Measurements from ENCODE around the gene SHISAL1. TPM values are rescaled to one million over a fixed set of nuclear protein-coding genes. Genes with fewer than 3 reads are reported as not detected.
"Not testable (repeated sequence)": the region's sequence is repeated elsewhere in the genome, so short reads cannot be mapped to it uniquely, and the experiment has no call there.

Gene SHISAL1
- polyA plus RNA-seq, 3 donors: 1.8 to 2.4 (median 2.3) TPM

DNA sequence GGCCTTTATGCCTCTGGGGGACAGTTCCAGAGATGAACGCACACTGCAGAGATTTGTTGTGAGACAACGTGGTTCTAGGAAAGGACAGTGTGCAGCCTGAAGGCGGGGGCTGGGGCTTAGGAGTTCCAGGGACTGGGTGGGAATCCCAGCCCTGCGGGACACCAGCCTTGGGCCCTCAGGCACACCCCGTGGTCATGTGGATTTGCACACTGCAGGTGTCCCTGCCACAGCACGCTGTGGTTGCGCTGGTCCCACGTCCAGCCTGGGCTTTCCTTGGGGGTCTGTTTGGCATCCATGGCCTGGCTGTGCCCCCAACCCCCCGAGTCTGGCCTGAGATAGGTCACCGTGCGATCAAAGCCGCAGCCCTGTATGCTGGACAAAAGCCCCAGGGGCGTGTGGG, 7.3 kb downstream of the SHISAL1 start:
- DNase-seq (ENCODE audit: low read depth in 3 of 3, low spot score in 2 of 3): no peak

DNA sequence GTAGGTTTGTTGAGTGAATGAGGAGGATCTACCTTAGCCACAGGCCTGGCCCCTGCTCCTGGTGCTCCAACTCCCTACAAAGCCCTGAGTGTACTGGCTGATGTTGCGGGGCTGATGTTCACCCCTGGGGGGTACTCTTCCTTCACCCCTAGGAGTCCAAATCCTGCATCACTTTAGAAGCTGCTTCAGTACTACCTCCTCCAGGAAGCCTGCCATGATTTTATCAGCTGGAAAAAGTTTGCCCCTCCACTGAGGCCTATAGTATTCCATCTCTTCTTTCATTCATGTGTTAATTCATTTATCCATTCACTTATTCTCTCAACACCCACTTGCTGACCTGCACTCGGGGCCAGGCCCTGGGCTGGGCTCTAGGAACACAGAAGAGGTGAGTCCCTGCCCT, 7.8 kb downstream of the SHISAL1 start:
- no peak for DNase-seq (ENCODE audit: low read depth in 3 of 3, low spot score in 2 of 3)

DNA sequence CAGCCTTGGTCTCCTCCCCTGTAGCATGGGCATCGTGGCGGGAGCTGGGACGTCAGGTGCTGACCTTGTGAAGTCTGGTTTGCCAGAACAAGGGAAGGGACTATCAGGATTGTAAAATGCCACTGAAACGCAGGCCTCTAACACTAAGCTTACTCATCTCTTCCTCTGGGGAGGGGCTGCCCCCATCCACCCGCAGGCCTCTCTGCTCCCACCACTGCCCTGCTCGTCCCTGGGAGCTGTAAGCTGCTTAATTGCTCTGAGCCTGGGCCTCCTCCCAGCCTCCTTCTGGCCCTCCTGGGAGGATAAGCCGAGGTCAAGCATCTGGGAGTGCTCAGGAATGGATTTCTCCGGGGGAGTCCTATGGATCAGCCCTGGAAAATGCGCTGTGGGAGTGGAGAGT, 8.4 kb downstream of the SHISAL1 start:
- DNase-seq (ENCODE audit: low read depth in 3 of 3, low spot score in 2 of 3): no peak

GRCh38 chr22:44302363-44302762, 10.4 kb downstream of the SHISAL1 start:
- not testable (repeated sequence) for DNase-seq (ENCODE audit: low read depth in 3 of 3, low spot score in 2 of 3)

DNA sequence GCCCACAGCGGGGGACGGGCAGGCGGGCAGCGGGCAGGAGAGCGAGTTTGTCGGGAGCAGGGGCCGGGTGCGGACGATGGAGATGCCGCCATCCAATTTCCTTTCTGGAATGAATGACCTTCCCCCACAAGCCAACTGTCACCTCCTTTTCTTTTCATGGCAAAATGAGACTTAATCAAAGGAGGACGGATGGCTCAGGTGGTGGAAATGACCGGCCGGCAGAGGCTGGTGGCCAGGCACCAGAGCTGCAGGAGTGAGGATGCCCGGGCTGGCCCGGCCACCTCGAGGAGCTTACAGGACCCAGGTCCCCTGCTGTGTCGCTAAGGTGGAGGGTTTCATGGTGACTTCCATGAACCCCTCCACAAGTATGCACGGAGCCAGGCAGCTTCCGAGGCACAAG, 11.7 kb downstream of the SHISAL1 start:
- DNase-seq (ENCODE audit: low read depth in 3 of 3, low spot score in 2 of 3): no peak

DNA sequence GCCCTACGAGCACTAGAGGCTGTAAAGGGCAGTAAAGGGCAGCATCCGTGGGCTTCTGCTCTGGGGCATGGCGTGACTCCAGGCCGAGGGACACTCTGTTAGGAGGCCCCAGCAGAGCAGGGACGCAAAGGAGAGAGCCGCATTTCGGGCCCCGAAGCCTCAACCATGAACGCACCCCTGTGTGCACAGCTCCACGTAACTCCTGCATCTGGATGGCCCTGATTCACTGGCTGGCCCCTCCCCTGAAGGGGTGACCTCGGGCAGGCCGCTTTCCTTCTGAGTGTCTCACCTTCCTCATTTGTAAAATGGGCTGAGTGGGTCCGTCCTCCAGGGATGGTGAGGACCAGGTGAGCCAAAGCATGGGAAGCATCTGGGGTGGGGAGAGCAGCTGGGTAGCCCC, 13.6 kb downstream of the SHISAL1 start:
- DNase-seq (ENCODE audit: low read depth in 3 of 3, low spot score in 2 of 3): no peak

DNA sequence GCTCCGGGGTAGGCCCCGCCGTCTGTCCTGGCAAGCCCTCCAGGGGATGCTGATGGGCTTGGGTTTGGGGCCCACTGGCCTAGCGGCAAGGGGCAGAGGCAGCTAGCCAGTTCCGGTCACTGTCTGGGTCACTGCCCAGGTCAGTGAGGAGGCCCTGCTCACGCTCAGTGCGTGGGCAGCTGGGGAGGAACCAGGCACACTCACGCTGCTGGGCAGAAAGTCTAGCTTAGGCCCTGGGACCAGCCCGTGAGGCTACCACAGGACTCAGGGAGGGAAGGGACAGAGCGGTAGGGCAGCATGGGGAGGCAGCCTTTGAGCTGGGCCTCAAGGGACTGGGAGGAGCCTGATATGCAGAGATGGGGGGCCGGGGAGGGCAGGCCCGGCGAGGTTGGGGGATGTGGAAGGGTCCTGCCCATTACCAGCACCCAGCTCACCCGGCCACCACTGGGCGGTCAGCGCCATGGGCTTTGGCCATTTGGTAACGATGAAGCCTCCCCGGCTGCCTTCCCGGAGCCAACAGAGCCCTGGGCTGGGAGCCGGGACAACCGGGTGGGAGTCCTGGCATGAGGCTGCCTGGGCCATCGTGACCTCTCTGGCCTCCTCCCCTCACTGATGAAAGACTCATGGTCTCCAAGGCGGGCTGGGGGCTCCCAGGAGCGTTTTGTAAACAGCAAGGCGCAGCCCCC, 14.2 kb downstream of the SHISAL1 start:
- DNase-seq (ENCODE audit: low read depth in 3 of 3, low spot score in 2 of 3): no peak

GRCh38 chr22:44297470-44298061, 15.2 kb downstream of the SHISAL1 start:
- DNase-seq (ENCODE audit: low read depth in 3 of 3, low spot score in 2 of 3): no peak

GRCh38 chr22:44295406-44295805, 17.3 kb downstream of the SHISAL1 start:
- no peak for DNase-seq (ENCODE audit: low read depth in 3 of 3, low spot score in 2 of 3)

GRCh38 chr22:44293876-44294275, 18.9 kb downstream of the SHISAL1 start:
- no peak for DNase-seq (ENCODE audit: low read depth in 3 of 3, low spot score in 2 of 3)

DNA sequence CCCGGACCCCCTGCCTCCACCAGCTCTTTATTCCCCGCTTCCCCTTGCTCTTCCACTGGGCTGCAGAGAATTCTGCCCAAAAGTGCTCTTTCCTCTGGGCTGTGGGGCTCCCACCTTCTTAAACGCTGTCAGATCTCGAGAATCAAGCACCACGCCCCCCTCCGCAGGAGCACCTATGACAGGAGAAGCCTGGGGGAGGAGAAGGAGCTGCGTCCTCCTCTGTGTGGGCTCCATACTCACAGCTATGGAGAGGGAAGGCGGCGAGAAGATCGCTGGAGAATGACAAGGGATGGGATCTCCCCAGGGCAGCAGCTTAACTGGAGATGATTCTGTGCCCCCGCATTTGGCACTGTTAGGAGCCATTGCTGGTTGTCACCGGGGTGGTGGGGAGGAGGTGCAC, 19.7 kb downstream of the SHISAL1 start:
- DNase-seq (ENCODE audit: low read depth in 3 of 3, low spot score in 2 of 3): no peak

DNA sequence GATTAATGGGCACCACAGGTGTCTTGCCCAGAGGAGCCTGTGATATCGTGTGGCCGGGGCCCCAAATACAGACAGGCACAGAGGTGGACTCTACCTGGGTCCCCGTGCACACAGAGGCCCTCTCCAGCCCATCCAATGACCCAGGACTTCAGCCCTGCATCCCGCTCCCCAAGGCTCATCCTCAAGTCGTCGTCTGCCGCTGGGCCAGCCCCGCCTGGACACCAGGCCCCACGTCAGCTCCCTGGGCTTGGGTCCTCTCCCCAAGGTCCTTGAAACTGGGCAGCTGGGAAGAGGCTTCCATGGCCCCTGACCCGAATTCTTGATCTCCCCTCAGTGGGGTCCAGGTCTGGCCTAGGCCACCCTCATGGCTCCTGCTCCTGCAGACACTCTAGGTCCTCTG, 20.2 kb downstream of the SHISAL1 start:
- DNase-seq (ENCODE audit: low read depth in 3 of 3, low spot score in 2 of 3): no peak

GRCh38 chr22:44291674-44292360, 20.9 kb downstream of the SHISAL1 start:
- DNase-seq (ENCODE audit: low read depth in 3 of 3, low spot score in 2 of 3): no peak

- DNase-seq (ENCODE audit: low read depth in 3 of 3, low spot score in 2 of 3): no peak
Measured at GRCh38 chr22:44291265-44291664, 21.5 kb downstream of the SHISAL1 start.

DNA sequence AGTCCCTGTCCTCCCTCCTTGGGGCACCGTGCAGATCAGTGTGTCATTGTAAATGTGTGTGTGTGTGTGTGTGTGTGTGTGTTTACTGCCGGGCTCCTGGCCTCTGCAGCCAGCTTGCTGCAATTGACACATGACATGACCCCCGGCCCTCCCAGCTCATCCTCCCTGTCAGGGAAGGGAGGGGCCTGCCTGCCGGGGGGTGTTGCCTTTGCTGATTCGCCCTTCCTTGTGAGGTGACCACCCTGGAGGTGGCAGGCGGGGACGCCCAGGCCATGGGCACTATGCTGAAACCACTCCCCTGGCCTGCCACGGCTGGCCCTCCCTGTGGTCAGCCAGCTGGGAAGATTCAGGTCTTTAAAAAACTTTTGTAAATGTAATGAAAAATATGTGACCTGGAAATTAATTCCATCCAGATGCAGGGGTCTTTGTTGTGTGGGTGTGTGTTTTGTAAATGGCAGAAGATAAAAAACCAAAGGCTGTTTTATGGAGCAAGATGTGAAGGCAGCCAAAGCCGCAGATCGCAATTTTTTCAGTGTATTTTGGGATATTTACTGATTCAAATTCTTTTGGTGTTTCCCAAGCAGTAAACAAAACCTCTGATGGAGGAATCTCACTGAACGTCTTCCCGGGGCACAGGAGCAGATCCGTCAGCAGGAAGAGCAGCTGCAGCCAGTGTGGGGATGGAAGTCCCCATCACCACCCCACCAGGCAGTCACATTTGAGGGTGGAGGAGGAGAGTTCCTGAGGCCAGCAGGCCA, 23.2 kb downstream of the SHISAL1 start:
- peak in 2 of 3 donors; percentile 12 to 26 for DNase-seq (ENCODE audit: low read depth in 3 of 3, low spot score in 2 of 3)

- DNase-seq (ENCODE audit: low read depth in 3 of 3, low spot score in 2 of 3): no peak
Measured at GRCh38 chr22:44288913-44289312, 23.8 kb downstream of the SHISAL1 start.

DNA sequence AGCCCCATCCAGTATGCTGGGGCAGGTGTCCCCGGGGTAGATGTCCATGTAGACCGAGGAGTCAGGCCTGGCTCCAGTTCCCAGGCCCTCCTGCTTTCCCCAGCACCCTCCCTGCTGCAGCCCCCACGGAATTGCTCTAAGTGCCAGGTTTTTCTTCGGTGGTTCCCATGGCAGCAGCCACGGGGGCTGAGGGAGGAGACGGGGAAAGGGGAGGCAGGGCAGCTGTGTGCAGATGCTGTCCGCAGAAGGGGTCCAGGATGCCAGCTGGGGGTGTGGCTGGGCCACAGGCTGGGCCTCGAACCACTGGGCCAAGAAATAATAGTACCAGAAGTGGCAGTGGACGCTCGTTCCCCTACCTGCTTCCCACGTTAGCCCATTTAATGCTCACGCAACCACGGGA, 25.0 kb downstream of the SHISAL1 start:
- no peak for DNase-seq (ENCODE audit: low read depth in 3 of 3, low spot score in 2 of 3)

GRCh38 chr22:44287121-44287693, 25.5 kb downstream of the SHISAL1 start:
- no peak for DNase-seq (ENCODE audit: low read depth in 3 of 3, low spot score in 2 of 3)

DNA sequence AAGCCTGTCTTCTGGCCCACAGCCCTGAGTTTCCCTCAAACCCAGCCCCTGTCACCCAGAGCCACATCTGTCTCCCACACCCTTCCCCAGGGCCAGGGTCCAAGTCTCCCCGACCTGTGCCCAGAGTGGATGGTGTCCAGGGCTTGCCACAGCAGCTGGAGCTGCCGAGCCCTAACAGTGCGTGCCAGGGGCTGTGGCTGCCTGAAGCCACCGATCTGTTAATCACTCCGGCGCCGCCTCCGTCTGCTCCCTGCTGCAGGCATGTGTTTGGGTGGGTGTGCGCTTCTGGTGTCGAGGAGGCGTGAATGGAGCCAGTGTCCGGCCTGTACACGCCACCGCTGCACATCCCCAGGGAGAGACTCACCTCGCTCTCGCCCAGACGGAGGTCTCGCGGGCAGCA, 26.1 kb downstream of the SHISAL1 start:
- no peak for DNase-seq (ENCODE audit: low read depth in 3 of 3, low spot score in 2 of 3)

- DNase-seq (ENCODE audit: low read depth in 3 of 3, low spot score in 2 of 3): no peak
Measured at GRCh38 chr22:44284711-44285110, 28.0 kb downstream of the SHISAL1 start.
